GM19463 (cell line): ENCODE results near the gene NAA38.

Experiments used
- ATAC-seq: cut with Tn5 transposase; IDR thresholded peaks from one replicate; pipeline ENCODE4 v1.9.1; 2021; ENCODE audit warnings: mild to moderate bottlenecking, moderate library complexity; ENCODE audit not compliant: unreplicated experiment

The NAA38 gene

DNA sequence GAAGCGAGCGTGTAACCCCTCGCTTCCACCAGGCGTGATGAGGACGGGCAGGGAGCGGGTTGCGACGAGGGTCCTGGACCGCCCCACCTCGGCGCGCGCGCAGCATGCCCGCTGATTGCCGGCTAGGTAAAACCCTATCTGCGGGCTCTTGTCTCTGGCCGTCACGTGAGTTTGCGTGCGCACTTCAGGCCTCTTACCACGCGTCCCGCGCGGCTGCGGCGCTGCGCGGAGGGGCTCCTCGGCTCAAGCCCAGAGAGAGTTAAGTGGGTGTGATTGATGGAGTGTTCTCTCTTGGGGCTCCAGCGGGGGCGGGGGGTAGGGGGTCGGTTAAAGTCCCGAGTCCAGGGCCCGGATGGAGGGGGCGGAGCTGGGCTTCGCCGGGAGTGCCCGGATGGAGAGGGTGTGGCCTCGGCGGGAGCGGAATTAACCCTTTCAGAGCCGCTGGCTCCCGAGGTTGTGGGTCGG is 15.4 kb downstream of the NAA38 start:
- peak; percentile 16 for ATAC-seq

DNA sequence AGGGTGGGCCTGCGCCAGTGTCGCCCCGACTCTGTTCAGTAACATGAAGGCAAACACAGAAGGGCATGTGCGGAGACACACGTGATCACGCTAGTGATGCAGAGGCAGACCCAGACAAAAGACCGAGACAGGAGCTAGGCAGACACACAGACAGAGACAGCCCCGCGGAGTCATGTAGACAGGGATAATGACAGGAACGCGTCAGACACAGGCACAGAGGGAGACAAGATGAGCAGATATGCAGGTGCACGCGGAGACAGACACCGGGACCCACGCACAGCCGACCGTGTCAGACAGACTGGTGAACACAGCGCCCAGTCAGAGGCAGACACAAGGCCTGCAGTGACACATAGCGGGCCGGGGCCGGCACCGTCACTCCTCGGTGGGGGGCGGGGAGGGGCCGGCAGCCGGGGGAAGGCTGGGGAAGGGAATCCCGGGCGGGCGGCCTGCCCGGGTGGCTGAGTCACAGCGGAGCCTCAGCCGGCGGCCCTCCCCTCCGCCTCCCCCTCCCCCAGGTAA is 15.9 kb downstream of the NAA38 start:
- ATAC-seq: peak; percentile 18

DNA sequence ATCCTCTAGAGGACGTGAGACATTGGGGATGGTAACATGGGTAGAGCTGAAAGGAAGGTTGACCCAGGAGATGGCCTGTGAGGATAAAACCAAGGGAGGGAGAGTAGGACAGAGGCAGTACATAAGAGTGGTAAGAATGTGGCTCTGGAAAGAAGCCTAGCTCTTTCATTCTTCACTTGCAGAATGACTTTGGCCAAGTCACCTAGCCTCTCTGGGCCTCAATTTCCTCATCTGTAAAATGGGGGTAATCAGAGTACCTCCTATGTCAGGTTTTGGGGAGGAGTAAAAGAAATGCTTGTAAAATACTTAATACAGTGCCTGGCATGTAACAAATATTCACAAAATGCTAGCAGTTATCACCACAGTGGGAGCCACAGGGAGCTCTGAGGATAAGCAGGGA is 16.5 kb downstream of the NAA38 start:
- ATAC-seq: no peak

DNA sequence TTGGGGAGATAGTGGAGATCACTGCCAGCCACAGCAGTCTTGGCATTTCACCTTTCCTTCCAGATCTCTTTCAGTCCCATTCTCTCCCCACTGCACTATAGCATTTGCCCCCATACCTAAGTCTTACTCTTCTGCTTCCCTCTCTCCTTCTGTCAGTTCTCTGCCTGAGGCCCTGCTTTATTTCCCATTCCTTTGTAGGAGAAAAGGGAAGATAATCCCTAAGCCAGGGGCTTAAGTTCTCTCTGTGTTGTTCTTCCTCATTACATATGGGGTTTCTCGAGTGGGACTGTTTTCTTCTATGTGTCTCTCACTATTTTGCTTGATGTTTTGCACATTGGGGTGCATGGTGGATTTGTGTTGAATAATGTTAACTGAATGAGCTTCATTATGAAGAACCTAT is 16.9 kb downstream of the NAA38 start:
- no peak for ATAC-seq

DNA sequence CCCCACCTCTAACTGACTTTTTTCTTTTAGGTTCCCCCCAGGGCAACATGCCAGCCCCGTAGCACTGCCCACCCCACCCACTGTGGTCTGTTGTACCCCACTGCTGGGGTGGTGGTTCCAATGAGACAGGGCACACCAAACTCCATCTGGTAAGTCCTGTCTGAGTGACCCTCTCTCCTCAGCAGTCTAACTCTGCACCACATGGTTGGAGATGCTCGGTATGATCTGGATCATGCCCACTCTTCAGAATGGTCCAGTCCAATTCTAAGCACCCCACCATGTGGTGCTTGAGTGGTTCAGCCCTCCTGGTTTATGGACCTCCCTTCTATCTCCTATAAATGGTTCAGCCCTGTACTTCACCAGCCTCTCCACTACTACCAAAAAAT is 17.5 kb downstream of the NAA38 start:
- no peak for ATAC-seq

DNA sequence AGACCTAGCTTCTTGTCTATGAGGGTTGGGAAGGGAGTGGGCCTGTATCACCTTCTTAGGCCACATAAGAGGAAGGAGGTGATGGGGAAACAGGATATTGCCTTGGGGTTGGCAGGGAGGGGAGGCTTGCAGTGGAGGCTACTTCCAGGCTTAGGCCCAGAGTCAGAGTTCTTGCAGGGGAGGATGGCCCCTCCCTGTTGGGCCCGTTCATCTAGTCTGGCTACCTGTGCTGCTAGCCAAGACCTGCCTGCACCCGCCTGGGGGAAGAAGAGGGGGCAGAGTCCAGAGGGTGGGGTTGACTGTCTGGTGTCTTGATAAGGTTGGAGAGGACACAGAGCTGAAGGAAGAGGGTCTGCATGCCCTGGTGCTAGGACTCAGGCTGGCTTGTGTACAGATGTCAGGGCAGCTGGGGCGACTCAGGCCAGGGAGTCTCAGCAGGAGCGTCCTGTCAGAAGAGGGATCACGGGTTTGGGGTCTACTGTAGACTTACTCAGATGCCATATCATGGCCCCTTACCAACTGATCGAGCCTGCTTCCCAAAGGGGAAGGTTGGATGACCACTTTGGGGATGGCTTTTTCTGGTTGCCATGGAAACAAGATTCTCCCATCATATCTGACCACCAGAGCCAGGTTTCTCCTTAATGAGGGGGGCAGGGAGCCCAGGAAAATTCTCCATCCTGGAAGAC is 18.0 kb downstream of the NAA38 start:
- no peak for ATAC-seq

DNA sequence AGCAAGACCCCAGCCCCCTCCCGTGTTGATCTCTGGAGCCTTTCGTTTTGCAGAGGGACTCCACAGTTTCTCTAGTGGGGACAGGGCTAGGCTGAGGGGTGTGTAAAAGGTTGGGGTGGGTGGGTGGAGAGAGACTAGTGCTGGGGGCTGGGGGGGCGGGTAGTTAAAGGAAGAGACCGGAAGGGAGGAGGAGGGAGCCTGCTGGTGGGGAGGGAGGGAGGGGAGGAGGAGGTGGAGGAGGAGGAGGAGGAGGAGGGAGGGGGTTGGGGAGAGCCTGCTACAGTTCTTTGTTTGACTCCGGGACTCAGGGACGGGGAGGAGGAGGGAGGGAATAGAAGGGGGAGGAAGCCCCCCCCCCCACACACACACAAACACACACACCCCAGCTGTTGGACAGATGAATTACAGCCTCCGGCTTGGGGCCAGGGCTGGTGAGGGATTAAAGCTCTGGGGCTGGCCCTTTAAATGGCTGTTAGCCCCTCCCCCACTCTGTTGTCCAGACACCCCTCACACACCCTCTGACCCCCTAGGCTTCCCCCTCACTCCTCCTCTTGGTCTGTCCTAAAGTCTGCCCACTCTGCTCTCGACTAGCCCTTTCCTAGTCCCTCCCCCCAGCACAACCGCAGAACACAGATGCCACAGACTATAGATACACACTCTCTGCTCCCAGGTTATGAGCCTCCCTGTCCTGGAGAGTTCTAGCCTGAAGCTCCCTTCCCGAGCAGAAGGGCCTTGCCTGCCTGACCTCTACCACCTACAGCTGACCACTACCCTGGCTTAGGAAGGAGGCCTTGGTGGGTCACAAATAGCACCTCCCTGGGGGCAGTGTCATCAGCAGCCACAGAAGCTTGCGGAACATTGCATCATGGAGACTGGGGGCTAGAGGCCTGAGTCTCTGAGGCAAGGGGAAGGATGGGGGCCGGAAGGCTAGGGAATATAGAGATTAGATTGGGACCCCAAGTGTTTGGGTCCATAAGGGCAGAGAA is 19.0 kb downstream of the NAA38 start:
- no peak for ATAC-seq

DNA sequence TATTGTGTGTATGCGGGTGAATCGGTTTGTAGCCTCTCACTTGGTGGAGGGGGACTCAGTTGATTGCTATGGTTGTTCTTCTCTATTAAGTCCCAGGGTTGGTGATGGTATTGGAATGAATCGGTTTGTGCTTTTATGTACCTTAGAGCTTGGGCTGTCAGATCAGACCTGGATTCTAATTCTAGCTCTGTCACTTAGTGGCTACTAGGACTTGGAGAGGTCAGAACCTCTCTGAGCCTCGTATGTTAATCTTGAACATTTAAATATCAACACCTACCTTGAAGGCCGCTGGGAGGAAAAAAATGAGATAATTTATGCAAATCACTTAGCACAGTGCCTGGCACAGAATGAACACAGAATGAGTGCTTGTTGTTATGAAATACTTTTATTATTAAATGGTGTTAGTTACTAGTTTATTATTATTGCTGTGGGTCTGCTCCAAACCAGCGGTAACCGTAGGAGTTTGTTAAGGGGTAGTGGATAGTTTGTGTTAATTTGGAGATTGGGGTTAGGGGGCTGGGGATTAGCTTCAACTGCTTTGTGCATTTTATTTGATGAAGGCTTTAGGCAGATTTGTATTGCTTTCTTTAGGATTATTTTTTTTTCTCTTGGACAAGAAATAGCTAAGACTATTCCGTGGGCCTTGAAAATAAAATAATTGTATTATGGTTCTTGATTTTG is 19.8 kb downstream of the NAA38 start:
- no peak for ATAC-seq

DNA sequence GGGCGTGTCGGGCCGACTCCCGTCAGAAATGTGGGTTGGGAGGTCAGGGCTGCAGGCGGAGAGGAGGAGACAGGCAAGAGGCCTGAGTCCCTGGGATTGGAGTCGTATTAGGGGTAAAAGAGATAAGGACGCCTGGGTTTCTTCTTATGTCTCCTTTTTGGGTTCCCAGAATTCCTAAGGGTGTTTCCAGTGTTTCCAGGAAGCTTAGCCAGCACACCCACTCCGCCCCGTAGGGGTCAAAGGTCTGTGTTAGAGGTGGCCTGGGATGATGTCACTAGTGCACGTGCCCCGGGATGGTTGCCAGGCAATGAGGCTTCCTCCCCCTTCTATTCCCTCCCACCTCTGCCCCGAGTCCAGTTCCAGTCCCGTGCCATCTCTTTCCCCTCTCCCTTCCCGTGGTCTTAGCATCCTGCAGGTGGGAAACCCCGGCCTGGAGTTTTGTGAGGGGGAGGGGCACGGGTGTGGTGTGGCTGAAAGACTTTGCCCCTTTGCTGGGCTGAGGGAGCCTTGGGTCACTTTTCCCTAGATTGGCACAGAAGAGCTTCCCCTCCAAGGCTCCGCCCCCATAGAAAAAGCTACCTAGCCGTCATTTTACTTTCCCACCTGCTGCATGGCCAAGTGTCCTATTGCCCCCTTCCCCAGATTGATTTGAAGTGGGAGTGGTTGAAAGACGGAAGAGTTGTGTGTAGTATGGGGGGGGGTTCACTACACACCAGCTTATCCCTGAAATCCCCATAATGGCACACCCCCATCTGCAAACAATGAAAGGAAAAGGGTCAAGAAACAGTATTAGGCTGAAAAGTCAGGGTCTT is 20.6 kb downstream of the NAA38 start:
- ATAC-seq: no peak

DNA sequence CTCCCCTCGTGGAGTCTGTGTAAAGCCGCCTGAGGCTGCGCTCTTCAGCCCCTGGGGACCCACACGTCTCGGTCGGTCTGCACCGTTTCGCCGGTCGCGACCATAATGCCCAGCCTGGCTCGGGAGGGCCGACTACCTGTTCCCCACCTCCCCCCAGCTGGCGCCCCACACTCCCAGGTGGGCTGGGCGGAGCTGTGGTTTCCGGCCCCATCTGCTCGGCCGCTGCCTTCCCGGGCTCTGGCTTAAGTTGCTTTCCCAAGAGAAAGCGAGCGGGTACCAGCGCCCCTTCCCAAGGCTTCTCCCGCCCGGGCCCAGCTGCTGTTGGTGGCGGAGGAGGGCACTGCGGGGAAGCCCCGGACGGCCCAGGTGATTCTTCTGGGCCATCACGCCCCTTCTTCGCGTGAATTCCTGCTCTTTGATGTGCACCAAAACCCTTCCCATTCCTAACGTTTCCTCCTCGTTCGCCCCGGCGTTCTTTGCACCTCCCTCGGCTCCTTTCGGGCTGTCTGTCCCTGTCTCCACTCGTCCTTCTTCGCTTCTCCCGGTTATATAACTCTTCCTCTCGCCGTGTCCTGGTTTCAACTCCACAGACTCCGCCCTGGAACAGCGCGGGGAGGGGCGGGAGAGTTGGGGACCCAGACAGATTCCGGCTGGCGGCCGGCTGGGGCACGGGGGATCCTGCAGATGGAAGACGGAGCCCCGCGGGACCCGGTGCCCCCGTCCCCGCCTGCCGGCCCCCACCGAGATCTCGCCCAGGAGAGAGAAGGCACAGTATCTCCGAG is 21.4 kb downstream of the NAA38 start:
- peak; percentile 30 for ATAC-seq

DNA sequence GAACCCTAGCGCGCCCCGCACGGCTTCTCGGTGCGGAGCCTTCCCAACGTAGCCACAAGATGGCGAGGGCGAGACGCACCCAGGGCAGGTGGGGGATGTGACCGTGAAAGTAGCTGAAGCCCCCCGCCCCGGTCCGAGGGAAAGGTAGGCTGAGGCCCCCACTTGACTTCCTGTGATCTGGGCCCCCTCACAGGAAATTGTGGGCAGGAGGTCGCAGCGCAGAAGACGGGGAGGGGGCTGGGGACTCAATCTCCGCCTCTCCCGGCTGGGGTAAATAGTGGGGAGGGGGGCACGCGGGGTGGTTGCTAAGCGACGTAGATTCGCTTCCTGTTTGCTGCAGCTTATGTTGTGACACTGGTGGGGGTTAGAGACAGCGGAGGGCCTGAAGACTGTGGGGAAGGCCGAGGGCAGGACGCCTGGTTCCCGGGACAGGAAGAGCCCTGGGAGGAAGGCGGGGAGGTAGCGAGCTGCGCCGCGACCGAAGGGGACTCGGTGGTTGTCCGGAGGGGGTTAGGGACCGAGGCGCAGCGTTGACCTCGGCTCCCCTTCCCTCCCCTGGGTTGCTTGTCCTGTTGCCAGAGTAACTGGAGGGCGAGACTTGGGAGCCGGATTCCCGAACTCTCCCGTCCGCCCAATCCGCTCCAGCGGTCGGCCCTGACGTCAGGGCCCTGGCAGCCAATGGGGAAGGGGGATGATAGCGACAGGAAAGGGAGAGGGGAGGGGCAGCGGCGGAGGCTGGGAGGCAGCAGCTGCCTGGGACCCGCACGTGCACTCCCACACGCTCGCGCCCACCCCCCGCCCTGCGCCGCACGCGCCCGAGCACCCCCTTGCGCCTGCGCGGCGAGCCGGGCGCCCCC is 22.2 kb downstream of the NAA38 start:
- ATAC-seq: peak; percentile 50

DNA sequence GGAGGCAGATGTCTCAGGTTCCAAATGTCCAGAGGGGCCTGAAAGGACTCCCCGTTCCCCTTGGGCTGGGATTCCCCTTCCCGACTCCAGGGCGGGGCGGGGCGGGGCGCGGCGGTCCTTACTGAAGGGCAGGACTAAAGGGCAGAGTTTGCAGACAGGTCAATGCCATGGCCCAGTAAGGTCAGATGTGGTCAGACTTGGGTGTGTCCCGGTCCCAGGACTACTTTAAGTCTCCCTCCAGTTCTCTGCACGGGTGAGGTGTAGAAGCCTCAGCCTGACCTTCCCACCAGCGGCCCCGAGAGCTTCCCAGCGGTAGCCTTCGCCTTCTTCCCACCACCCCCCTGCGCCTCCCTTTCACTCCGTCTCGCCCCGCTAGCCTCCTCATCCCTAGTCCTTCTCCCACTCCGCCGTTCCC is 22.8 kb downstream of the NAA38 start:
- no peak for ATAC-seq

DNA sequence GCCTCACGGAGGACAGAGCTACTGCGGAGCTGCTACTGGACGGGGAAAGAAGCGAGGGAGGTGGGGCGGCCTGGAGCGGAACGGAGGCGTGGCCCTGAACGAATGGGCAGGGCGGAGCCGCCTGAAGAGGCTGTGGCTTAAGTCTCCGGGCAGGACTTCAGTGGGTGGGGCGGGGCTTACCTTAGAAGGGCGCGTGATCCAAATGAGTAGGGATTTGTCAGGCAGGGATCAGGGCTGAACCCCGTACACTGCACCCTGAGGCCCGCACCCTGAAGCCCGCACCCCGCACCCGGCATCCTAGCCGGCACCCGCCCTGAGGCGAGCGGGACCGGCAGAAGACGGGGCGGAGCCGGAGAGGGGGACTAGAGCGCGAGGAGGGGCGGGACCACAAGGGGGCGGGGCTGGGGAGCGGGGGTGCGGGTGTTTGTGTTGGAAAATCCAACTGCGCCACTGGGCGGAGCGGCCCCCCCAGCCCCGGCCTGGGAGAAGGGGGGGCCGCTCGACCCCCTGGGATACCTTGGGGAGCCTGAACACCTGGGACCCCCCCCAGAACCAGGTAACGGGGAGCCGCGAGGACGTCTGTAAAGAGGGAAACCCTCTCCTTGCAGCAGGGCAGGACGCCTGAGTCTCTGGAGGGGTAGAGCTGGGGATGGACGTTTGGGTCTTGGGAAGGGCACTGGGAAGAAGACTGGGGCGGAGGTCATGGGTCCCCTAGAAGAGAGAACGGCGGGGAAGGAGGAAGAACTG is 23.4 kb downstream of the NAA38 start, which contains the start of gene KDM6B:
KDM6B (plus strand) TSS at position 423 of the 747 bp plus-strand sequence. CDS start 11,338 bp downstream, outside the sequence.
- ATAC-seq: peak; percentile 48

DNA sequence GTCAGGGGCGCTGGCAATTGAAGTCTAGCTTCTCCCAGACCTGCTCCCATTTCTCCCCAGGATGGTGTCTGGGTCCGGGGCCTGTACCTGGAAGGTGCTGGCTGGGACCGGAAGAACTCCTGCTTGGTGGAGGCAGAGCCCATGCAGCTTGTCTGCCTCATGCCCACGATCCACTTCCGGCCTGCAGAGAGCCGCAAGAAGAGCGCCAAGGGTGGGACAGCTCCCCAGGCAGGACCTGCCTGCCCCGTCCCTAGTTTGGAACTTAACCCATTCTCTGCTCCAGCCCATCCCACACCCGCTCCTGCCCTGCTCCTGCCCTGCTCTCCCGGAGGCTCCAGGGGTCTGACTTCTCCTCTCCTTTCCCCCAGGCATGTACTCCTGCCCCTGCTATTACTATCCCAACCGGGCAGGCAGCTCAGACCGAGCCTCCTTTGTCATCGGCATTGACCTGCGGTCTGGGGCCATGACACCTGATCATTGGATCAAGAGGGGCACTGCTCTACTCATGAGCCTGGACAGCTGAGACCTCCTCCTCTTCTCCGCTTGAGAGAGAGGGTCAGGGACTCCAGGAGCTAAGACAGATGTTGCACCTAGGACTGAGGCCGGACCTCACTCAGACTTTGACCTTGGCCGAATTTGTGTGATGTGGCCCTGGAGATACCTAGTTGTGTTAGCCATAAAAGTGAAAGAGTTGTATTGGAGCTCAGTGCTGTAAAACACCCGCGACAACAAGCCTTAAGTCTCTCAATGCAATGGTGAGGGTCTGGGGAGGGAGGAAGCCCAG is 24.2 kb downstream of the NAA38 start:
- ATAC-seq: no peak

DNA sequence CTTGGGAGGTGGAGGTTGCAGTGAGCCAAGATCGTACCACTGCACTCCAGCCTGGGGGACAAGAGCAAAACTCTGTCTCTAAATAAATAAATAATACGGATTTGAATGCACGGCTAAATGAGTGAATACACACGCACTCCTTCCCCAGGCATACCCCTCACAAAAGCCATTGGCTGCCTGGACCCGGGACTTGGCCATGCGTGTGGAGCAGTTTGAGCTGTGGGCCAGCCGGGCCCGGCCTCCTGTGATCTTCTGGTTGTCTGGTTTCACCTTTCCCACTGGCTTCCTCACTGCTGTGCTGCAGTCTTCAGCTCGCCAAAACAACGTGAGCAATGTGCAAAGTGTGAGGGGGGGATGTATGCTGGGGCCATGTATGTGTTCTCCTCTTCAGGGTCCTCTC is 24.9 kb downstream of the NAA38 start:
- no peak for ATAC-seq

DNA sequence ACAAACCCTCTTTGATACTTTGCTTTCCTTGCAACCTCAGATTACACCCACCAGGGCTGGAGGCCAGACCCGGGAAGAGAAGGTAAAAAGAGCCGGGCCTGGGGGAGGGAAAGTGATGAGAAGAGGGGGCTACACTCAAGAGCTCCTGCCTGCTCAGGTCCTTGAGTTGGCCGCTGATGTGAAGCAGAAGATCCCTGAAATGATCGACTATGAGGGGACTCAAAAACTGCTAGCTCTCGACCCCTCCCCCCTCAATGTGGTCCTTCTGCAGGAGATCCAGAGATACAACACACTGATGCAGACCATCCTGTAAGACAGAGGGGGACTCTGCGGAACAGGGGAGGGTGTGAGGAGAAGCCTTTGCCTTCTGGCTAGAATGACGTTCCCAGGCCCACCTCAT is 26.1 kb downstream of the NAA38 start:
- ATAC-seq: no peak

DNA sequence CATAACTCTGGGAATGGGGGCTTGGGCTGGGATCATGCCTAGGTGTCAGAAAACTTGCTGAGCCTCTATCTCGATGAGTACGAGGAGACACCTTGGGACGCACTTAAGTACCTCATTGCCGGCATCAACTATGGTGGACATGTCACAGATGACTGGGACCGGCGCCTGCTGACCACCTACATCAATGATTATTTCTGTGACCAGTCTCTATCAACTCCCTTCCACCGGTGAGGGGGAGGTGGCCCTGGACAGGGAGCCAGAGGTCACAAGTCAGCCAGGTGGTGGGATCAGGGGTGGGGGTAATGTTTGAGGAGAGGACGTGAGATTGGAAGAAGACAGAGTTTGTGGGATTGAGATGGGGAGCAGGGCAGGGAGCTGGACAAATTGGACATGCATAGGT is 26.7 kb downstream of the NAA38 start:
- no peak for ATAC-seq
